ENCODE results near the gene COQ9. TPM values are rescaled to one million over a fixed set of nuclear protein-coding genes. Genes with fewer than 3 reads are reported as not detected.

Gene COQ9
- total RNA-seq, 4 donors from 2014 or later: 41.8 to 112 (median 76.1) TPM

- Histone ChIP-seq H3K36me3 (no peaks in the 10 kb centered on the region), H3K4me3 (replicated peaks in 1 of 3) (no peak overlapping the region), H3K4me1 (peaks cover 5 to 37% of the 10 kb centered on the region in 2 donors), H3K27me3 (no peaks in the 10 kb centered on the region), H3K9me3 (no peaks in the 10 kb centered on the region), H3K27ac (no peak overlapping the region)
- intact Hi-C loops (cut with DNase I): loop anchor here (5.0 to 10.0 kb wide), 2 partner anchors 98 to 335 kb away; no protein-coding TSS in a partner anchor
- DNase-seq: no peak
- TF ChIP-seq CTCF (IDR thresholded peaks at IDR 0.05) (no peak), POLR2A (IDR thresholded peaks at IDR 0.05) (no peak)
- 71 to 73% methylated on average over 6 of the region's 6 CpGs for WGBS, 2 donors
These were observed 27.8 kb upstream of the COQ9 start for GRCh38 chr16:57419506-57419905.

- DNase-seq: peak; percentile 38 to 47
- intact Hi-C loops (cut with DNase I): no loop called here
- peaks cover 3 to 33% of the 10 kb centered on the region in 2 donors for H3K4me1 ChIP-seq
- no peaks in the 10 kb centered on the region for H3K9me3 ChIP-seq
- H3K36me3 ChIP-seq: peaks cover 0 to 1% of the 10 kb centered on the region in 2 donors
- H3K27me3 ChIP-seq: no peaks in the 10 kb centered on the region
- TF ChIP-seq POLR2A (IDR thresholded peaks at IDR 0.05): no peak
- TF ChIP-seq CTCF (IDR thresholded peaks at IDR 0.05): peak in 5 of 6 experiments; percentile 27 to 53 (median 45)
- 40 to 47% methylated on average over 10 of the region's 10 CpGs for WGBS, 2 donors
- H3K4me3 ChIP-seq (replicated peaks in 1 of 3): no peak overlapping the region
- H3K27ac ChIP-seq: no peak overlapping the region
These were observed 25.0 kb upstream of the COQ9 start for GRCh38 chr16:57422026-57422944.

GRCh38 chr16:57423152-57423551, 24.1 kb upstream of the COQ9 start:
- WGBS, 2 donors: 83 to 84% methylated on average over 2 of the region's 2 CpGs
- intact Hi-C loops (cut with DNase I): no loop called here
- Histone ChIP-seq H3K27ac (no peak overlapping the region), H3K4me3 (replicated peaks in 1 of 3) (no peak overlapping the region), H3K4me1 (peaks cover 3 to 28% of the 10 kb centered on the region in 2 donors), H3K9me3 (no peaks in the 10 kb centered on the region), H3K27me3 (no peaks in the 10 kb centered on the region), H3K36me3 (peaks cover 0 to 8% of the 10 kb centered on the region in 2 donors)
- TF ChIP-seq POLR2A (IDR thresholded peaks at IDR 0.05) (no peak), CTCF (IDR thresholded peaks at IDR 0.05) (no peak)
- DNase-seq: no peak

GRCh38 chr16:57424583-57424982, 22.7 kb upstream of the COQ9 start:
- peaks cover 0 to 19% of the 10 kb centered on the region in 2 donors for H3K36me3 ChIP-seq
- H3K4me1 ChIP-seq: peaks cover 0 to 22% of the 10 kb centered on the region in 2 donors
- no peaks in the 10 kb centered on the region for H3K27me3 ChIP-seq
- intact Hi-C loops (cut with DNase I): no loop called here
- 21 to 59% methylated on average over 3 of the region's 3 CpGs for WGBS, 2 donors
- H3K27ac ChIP-seq: no peak overlapping the region
- H3K9me3 ChIP-seq: no peaks in the 10 kb centered on the region
- peak in 1 of 2 donors; percentile 40 for DNase-seq
- no peak overlapping the region for H3K4me3 ChIP-seq (replicated peaks in 1 of 3)
- no peak for TF ChIP-seq POLR2A (IDR thresholded peaks at IDR 0.05)
- no peak for TF ChIP-seq CTCF (IDR thresholded peaks at IDR 0.05)

- Histone ChIP-seq H3K9me3 (no peaks in the 10 kb centered on the region), H3K27me3 (no peaks in the 10 kb centered on the region), H3K4me1 (peaks cover 0 to 22% of the 10 kb centered on the region in 2 donors), H3K36me3 (peaks cover 17 to 36% of the 10 kb centered on the region in 2 donors), H3K4me3 (replicated peaks in 1 of 3) (no peak overlapping the region), H3K27ac (no peak overlapping the region)
- TF ChIP-seq CTCF (IDR thresholded peaks at IDR 0.05): no peak
- no peak for TF ChIP-seq POLR2A (IDR thresholded peaks at IDR 0.05)
- intact Hi-C loops (cut with DNase I): no loop called here
- 83 to 91% methylated on average over 7 of the region's 7 CpGs for WGBS, 2 donors
- DNase-seq: no peak
These were observed 20.9 kb upstream of the COQ9 start for GRCh38 chr16:57426356-57426755.

All from thyroid gland (tissue), 4 donors.